Embryonic facial prominence (tissue), 1 donor: ENCODE measurements around the gene PHLDA1.
"Not testable (repeated sequence)": the region's sequence is repeated elsewhere in the genome, so short reads cannot be mapped to it uniquely, and the experiment has no call there.

Experiments used
- DNase-seq: peaks from one replicate; pipeline ENCODE4 v3.0.0-alpha.2; 2016; ENCODE audit errors: extremely low spot score

Gene PHLDA1

DNA sequence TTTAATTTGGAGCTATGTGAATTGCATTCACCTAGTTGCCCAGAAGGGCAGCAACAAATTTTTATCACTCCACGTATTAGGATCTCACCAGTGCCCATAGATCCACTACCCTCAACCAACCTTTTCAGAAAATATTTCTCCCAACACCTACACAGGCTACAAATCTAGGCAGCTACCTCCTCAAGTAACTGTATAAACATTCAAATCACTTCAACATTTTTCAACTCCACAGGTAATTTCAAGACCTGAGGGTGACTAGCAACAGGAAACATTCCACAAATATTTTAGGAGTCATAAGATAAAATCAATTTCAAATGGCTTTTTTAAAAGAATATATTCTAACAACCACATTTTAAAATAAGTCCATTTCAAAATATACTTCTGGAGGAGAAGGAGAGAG is 12.9 kb downstream of the PHLDA1 start:
- DNase-seq, result no peak

GRCh38 chr12:76018111-76018510 is 13.5 kb downstream of the PHLDA1 start:
- DNase-seq, result no peak

GRCh38 chr12:76014007-76014406 is 17.6 kb downstream of the PHLDA1 start:
- no peak for DNase-seq

GRCh38 chr12:76013603-76014002 is 18.0 kb downstream of the PHLDA1 start:
- no peak for DNase-seq

GRCh38 chr12:76012644-76013043 is 18.9 kb downstream of the PHLDA1 start:
- no peak for DNase-seq

- no peak for DNase-seq
Observed at GRCh38 chr12:76010732-76011458, 20.7 kb downstream of the PHLDA1 start.

GRCh38 chr12:76008428-76008827 is 23.1 kb downstream of the PHLDA1 start:
- no peak for DNase-seq

DNA sequence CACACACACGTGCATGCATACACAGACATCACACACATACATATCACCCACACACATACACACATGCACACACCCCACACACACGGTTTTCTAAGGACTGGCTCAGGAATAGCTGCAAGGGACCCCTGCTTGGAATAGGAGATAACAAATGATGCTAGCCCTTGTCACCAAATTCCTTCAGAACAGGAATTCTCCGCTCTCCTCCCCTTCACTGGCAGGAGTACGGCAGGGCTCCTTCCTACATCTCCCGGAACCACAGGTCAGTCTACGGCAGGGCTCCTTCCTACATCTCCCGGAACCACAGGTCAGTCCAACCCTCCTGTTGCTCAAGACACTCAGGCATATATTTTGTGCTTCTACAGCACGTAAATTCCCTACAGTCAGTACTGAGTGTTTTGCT is 23.9 kb downstream of the PHLDA1 start:
- DNase-seq, result no peak

GRCh38 chr12:76006028-76006925 is 25.3 kb downstream of the PHLDA1 start:
- no peak for DNase-seq

DNA sequence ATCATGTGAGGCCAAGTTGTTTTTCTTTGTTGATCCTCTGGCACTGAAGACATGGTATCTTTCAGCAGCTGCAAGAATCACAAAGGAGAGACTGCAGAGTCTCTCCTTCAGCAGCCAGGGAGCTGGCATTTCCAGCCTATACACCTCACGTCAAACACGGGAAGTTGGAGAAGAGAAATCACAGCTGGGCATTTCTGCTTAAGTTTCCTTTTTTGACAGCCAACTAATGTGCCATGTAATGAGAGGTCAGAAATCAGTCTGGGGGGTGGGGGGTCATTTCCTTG is 28.3 kb downstream of the PHLDA1 start:
- DNase-seq, result no peak

DNA sequence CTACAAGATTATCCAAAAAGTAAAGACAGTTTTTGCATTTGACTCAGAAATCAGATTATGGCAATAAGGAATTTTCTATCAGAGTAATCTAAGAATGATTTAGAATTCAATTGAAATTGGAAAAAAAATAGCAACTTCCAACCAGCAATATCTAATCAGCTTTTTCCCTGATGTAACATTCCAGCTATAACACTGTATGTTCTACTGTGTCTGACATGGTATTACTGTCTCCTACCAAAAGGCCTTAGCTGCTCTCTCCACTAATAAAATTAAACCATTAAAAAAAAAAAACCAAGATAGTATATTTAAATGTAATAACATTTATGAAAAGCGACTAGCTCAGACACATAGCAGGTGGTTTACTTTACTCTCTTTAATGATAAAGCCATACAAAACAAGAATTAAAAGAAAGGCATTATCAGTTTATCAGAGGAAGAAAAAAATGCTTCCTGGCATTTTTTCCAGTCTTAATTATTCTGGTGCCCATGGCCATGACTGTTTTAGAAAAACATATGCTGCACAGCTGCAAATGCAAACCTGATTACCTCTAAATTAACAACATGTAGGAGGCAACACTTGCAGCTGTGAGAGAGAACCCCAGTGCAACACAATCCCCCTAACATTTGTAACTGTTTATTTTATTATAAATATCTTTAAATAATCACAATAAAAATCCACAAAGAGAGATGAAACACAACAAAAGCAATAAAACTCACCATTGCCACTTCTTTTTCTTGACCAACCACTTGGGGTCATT is 28.8 kb downstream of the PHLDA1 start:
- no peak for DNase-seq

DNA sequence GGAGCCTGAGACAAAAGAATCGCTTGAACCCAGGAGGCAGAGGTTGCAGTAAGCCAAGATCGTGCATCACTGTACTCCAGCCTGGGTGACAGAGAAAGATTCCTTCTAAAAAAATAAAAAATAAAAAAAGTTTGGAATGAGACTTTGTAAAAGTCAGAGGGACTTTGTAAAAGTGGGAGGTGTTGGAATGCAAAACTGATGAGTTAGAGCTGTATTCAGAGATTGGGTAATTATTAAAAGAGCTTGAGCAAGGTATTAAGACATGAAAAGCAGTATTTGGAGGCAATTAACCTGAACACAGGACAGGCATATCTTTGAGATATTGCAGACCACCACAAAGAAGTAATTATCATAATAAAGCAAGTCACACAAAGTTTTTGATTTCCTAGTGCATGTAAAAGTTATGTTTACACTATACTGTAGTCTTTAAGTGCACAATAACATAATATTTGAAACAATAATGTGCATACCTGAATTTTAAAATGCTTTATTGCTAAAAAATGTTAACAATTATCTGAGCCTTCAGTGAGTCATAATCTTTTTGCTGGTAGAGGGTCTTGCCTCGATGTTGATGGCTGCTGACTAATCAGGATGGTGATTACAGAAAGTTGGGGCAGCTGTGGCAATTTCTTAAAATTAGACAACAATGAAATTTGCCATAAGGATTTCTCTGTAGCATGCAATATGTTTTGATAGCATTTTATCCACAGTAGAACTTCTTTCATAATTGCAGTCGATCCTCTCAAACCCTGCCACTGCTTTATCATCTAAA is 33.1 kb downstream of the PHLDA1 start:
- no peak for DNase-seq

GRCh38 chr12:75997658-75998057 is 33.9 kb downstream of the PHLDA1 start:
- no peak for DNase-seq

GRCh38 chr12:75996861-75997447 is 34.6 kb downstream of the PHLDA1 start:
- DNase-seq, result no peak

GRCh38 chr12:75995691-75996090 is 35.9 kb downstream of the PHLDA1 start:
- no peak for DNase-seq

- DNase-seq, result no peak
Observed at GRCh38 chr12:75994069-75994740, 37.4 kb downstream of the PHLDA1 start.

GRCh38 chr12:75991753-75992152 is 39.8 kb downstream of the PHLDA1 start:
- DNase-seq, result no peak

DNA sequence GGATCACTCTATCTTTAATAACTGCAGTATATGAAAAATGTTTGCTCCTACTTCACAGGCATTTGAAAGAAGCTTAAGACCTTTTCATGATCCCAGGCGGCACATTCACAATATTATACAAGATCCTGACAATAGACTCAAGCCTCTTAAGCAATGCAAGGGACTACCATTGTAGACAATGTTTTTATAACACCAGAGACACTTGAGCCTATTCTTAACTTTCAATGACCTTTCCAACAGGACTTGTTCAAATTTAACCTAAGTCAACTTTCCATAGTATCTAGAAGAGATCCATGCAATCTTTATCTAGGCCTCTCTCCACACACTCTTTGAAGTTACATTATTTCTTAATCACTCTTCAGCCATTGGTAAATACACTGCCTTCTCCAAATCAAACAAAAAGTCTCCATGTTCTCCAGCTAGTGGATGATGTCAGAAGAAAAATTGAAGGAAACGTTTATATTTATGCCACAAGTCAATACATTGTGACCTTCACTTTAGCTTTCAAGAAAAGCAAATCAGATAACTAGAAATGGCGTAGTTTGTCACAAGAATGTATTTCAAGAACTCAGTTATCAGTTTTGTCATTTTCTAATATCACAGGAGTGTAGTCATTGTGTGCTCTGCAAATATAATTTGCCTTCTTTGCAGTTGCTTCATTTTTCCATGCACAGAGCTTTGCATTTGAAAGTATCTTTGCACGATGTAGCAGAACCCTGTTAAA is 41.2 kb downstream of the PHLDA1 start:
- DNase-seq, result no peak

GRCh38 chr12:75987709-75988108 is 43.9 kb downstream of the PHLDA1 start:
- not testable (repeated sequence) for DNase-seq
